GM19467 (cell line): ENCODE measurements around the gene TEAD1.
"Not testable (repeated sequence)": the region's sequence is repeated elsewhere in the genome, so short reads cannot be mapped to it uniquely, and the experiment has no call there.

ENCODE experiments used
- ATAC-seq: cut with Tn5 transposase; IDR thresholded peaks from one replicate; pipeline ENCODE4 v1.9.1; 2021; ENCODE audit warnings: mild to moderate bottlenecking, moderate library complexity; ENCODE audit not compliant: unreplicated experiment

Gene TEAD1

GRCh38 chr11:12856338-12856737 is 182.1 kb downstream of the TEAD1 start:
- ATAC-seq = no peak

- no peak for ATAC-seq
Observed at GRCh38 chr11:12857572-12857971, 183.4 kb downstream of the TEAD1 start.

- no peak for ATAC-seq
Observed at GRCh38 chr11:12859872-12860657, 185.8 kb downstream of the TEAD1 start.

- no peak for ATAC-seq
Observed at GRCh38 chr11:12860827-12861226, 186.6 kb downstream of the TEAD1 start.

- ATAC-seq = no peak
Observed at GRCh38 chr11:12862696-12863469, 188.7 kb downstream of the TEAD1 start.

GRCh38 chr11:12863605-12864121 is 189.4 kb downstream of the TEAD1 start:
- no peak for ATAC-seq

GRCh38 chr11:12864316-12865156 is 190.3 kb downstream of the TEAD1 start:
- no peak for ATAC-seq

- ATAC-seq = no peak
Observed at GRCh38 chr11:12865863-12866595, 191.8 kb downstream of the TEAD1 start.

- no peak for ATAC-seq
Observed at GRCh38 chr11:12867531-12867930, 193.3 kb downstream of the TEAD1 start.

- no peak for ATAC-seq
Observed at GRCh38 chr11:12868315-12869073, 194.3 kb downstream of the TEAD1 start.

- ATAC-seq = no peak
Observed at GRCh38 chr11:12871241-12871640, 197.0 kb downstream of the TEAD1 start.

GRCh38 chr11:12871788-12872321 is 197.6 kb downstream of the TEAD1 start:
- no peak for ATAC-seq

- ATAC-seq = no peak
Observed at GRCh38 chr11:12876340-12876739, 202.1 kb downstream of the TEAD1 start.

- ATAC-seq = no peak
Observed at GRCh38 chr11:12876988-12877387, 202.8 kb downstream of the TEAD1 start.

GRCh38 chr11:12877508-12877907 is 203.3 kb downstream of the TEAD1 start:
- ATAC-seq = not testable (repeated sequence)

- ATAC-seq = no peak
Observed at GRCh38 chr11:12880327-12880726, 206.1 kb downstream of the TEAD1 start.

- ATAC-seq = no peak
Observed at GRCh38 chr11:12882670-12883069, 208.4 kb downstream of the TEAD1 start.

- ATAC-seq = no peak
Observed at GRCh38 chr11:12884751-12885318, 210.6 kb downstream of the TEAD1 start.

GRCh38 chr11:12885717-12886239 is 211.6 kb downstream of the TEAD1 start:
- ATAC-seq = no peak
